ENCODE measurements around the gene AKAP13.

Gene AKAP13

GRCh38 chr15:85788771-85789495, 408.5 kb downstream of the AKAP13 start:
- no peak for DNase-seq (ENCODE audit: insufficient read length, low spot score)
- FAIRE-seq, result no peak
- TF ChIP-seq, protein P1, sequence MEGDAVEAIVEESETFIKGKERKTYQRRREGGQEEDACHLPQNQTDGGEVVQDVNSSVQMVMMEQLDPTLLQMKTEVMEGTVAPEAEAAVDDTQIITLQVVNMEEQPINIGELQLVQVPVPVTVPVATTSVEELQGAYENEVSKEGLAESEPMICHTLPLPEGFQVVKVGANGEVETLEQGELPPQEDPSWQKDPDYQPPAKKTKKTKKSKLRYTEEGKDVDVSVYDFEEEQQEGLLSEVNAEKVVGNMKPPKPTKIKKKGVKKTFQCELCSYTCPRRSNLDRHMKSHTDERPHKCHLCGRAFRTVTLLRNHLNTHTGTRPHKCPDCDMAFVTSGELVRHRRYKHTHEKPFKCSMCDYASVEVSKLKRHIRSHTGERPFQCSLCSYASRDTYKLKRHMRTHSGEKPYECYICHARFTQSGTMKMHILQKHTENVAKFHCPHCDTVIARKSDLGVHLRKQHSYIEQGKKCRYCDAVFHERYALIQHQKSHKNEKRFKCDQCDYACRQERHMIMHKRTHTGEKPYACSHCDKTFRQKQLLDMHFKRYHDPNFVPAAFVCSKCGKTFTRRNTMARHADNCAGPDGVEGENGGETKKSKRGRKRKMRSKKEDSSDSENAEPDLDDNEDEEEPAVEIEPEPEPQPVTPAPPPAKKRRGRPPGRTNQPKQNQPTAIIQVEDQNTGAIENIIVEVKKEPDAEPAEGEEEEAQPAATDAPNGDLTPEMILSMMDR (IDR thresholded peaks at IDR 0.05; ENCODE audit: insufficient read depth, missing control alignments), result no peak

DNA sequence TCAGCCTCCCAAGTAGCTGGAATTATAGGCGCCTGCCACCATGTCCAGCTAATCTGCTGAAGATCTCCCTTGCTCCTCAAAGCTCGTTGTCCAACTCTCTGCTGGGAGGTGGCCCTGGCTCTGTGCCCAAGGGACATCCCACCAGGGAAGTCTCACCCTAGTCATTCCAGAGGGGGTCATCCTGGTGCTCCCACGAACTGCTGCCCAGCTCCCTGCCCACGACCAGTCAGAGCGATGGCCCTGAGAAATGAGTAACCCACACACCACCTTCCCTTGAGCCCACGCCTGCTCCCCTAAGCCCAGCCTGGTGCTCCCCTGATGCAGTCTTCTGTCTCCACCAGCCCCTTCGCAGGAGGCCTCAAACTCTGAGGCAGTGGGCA, 409.1 kb downstream of the AKAP13 start:
- FAIRE-seq (no peak), DNase-seq (ENCODE audit: insufficient read length, low spot score) (no peak)
- TF ChIP-seq, protein P1 (IDR thresholded peaks at IDR 0.05; ENCODE audit: insufficient read depth, missing control alignments), result no peak

DNA sequence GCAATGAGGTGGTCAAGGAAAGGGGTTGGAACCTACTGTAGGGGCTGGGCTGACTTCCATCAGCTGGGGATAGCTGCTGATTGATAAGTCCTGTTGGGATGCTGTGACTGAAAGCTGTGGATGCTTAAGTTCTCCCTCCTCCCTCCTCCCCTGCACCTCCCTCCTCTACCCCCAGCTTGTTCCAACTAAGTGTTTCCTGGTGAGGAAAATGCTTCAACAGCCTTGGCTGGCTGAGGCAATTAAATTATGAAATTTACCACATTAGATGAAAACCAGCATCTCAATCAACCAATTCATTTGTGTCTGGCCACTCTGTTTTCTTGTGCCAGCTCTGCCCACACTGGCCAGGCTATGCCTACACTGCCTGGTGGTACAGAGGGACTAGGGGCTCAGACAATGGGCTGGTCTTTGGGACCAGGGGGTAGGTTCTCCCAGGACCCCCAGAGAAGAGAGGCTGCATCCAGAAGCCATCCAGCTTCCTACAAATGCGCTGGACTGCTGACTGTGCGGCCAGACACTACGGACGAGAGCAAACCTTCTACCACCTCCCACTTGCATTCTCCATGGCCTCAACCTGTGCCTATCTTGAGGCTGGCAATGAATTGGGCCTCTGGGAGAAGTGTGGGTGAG, 411.8 kb downstream of the AKAP13 start:
- TF ChIP-seq, protein P1 (IDR thresholded peaks at IDR 0.05; ENCODE audit: insufficient read depth, missing control alignments), result no peak
- FAIRE-seq, result no peak
- DNase-seq (ENCODE audit: insufficient read length, low spot score), result no peak

DNA sequence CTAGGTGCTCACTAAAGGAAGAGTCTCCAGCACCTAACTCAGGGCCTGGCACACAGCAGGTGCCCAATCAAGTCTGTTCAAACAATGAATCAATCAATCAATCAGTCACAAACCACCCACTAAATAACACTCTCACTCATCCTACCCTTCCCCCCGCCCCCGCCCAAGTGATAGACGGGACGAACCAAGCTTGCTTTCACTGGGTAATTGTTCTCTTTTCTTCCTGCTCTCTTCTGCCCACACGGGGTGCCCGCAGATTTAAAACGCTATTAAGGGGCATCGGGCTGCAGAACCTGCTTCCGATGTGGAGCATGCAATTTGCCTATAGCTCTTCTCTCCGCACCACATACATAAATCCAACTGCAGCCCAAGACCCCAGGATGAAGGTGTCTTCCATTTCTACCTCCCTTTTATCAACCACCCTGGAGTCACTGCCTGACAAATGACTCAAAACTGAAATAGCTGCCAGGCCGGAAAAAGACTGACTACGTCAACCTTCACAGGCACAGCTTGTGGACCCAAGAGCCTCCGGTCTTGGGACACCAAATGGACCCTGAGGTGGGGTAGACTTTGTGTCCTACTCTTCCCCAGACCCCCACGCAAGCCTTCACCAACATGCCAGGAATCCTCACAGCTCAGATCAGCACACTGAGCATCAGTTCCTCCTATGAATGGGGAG, 412.6 kb downstream of the AKAP13 start:
- FAIRE-seq (no peak), DNase-seq (ENCODE audit: insufficient read length, low spot score) (no peak)
- TF ChIP-seq, protein P1 (IDR thresholded peaks at IDR 0.05; ENCODE audit: insufficient read depth, missing control alignments), result no peak

DNA sequence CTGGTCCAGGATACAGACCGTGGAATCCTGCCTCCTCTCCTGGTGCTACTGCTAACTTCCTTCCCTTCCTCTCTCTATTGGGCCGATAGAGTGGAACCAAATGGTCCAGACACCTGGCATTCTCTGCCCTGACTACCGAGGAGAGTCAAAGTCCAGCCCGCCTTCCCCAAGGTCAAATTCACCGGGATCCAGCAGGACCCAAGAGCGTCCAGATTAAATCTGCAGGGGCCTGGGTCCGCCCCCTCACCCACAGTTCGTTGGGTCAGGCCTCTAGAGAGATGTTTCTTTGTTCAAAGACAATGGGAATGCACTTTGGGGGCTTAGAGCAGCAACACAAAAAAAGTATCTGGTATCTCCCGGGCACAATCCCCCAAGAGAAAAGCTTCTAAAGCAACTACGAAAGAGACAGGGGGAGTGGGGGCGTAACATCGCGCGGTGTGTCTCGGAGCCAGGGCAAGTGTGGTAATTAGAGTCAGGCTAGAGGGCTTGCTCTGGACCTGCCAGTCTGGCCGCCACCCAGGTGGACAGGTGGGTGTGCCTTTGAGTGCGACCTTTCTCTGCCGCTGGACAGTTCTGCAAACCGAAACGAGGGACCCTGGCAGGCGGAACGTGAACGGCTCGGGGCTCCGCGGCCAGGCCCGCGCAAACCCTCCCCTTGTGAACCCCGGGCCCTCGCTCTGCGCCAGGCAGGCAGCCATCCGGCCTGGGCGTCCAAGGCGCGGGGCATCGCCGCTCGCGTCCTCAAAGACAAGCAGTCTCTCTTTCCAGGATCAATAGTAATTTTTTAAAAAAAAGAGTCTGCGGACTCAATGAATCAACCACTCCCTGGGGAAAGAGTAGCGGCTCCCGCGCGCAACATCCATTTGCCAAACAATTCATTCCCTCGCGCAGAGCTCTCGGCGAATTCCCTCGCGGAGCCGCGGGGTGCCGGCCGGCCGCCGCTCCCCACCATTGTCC, 413.5 kb downstream of the AKAP13 start:
- DNase-seq (ENCODE audit: insufficient read length, low spot score), result no peak
- TF ChIP-seq, protein P1 (IDR thresholded peaks at IDR 0.05; ENCODE audit: insufficient read depth, missing control alignments), result no peak
- FAIRE-seq, result no peak

GRCh38 chr15:85794598-85795336, 414.4 kb downstream of the AKAP13 start, which contains the start of gene KLHL25:
KLHL25 (minus strand) TSS chr15:85794925; CDS start chr15:85769810, 25,115 bp downstream.
- DNase-seq (ENCODE audit: insufficient read length, low spot score) (peak; percentile 88), FAIRE-seq (no peak)
- TF ChIP-seq, protein P1 (IDR thresholded peaks at IDR 0.05; ENCODE audit: insufficient read depth, missing control alignments), result no peak

Measured in D721Med (cell line).